Measurements from ENCODE around the gene FAM114A1. TPM values are rescaled to one million over a fixed set of nuclear protein-coding genes. Genes with fewer than 3 reads are reported as not detected.

FAM114A1 gene
- total RNA-seq, 4 donors from 2014 or later, result 36.9 to 85.9 (median 44.5) TPM

GRCh38 chr4:38858097-38858420 is 9.5 kb upstream of the FAM114A1 start:
- H3K4me1 ChIP-seq, result peaks cover 17% of the 10 kb centered on the region
- no peak for TF ChIP-seq CTCF (IDR thresholded peaks at IDR 0.05)
- TF ChIP-seq POLR2AphosphoS5 (IDR thresholded peaks at IDR 0.05), result no peak
- TF ChIP-seq EP300 (IDR thresholded peaks at IDR 0.05), result no peak
- TF ChIP-seq POLR2A (IDR thresholded peaks at IDR 0.05), result no peak
- no peak for DNase-seq (ENCODE audit: low spot score in 2 of 2)
- H3K36me3 ChIP-seq, result no peaks in the 10 kb centered on the region
- H3K9me3 ChIP-seq, result no peaks in the 10 kb centered on the region
- no peak overlapping the region for H3K4me3 ChIP-seq
- no peaks in the 10 kb centered on the region for H3K27me3 ChIP-seq
- WGBS, result 40% methylated on average over 3 of the region's 3 CpGs
- H3K27ac ChIP-seq, result peak overlapping the region; percentile 80

GRCh38 chr4:38859501-38859900 is 8.1 kb upstream of the FAM114A1 start:
- 97% methylated on average over 7 of the region's 7 CpGs for WGBS
- H3K9me3 ChIP-seq, result no peaks in the 10 kb centered on the region
- no peak for DNase-seq (ENCODE audit: low spot score in 2 of 2)
- H3K27ac ChIP-seq, result no peak overlapping the region
- TF ChIP-seq CTCF (IDR thresholded peaks at IDR 0.05) (no peak), EP300 (IDR thresholded peaks at IDR 0.05) (no peak), POLR2A (IDR thresholded peaks at IDR 0.05) (no peak), POLR2AphosphoS5 (IDR thresholded peaks at IDR 0.05) (no peak)
- no peak overlapping the region for H3K4me3 ChIP-seq
- H3K27me3 ChIP-seq, result no peaks in the 10 kb centered on the region
- peaks cover 17% of the 10 kb centered on the region for H3K4me1 ChIP-seq
- no peaks in the 10 kb centered on the region for H3K36me3 ChIP-seq

DNA sequence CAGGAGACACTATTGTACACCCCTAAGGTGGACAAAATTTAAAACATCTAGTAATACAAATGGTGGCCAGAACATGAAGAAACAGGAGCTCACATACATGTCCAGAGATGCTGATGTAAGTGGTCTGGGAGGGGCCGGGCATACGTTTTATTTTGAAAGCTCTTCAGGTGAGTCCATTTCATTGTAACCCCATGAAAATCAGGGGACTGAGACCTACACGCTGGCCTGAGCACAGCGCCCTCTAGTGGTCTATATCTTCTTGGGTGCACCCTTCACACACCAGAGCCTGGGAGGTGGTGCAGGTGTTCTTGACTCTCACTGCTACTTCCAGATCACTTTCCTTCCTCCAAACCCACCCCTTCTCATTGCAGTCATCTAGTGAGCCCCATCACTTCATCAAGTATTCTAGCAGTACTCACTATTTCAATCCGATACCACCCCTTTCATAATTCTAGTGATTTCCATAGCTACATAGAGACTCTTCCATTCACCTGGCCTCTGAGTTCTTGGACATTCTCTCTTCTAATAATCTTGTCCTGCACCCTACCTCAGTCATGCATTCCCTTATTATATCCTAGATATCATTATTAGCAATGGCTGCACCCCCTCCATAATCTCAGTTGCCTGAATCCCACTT is 6.7 kb upstream of the FAM114A1 start:
- TF ChIP-seq POLR2A (IDR thresholded peaks at IDR 0.05) (no peak), POLR2AphosphoS5 (IDR thresholded peaks at IDR 0.05) (no peak), CTCF (IDR thresholded peaks at IDR 0.05) (peak; percentile 10 to 69), EP300 (IDR thresholded peaks at IDR 0.05) (no peak)
- H3K4me3 ChIP-seq, result no peak overlapping the region
- H3K27me3 ChIP-seq, result no peaks in the 10 kb centered on the region
- no peaks in the 10 kb centered on the region for H3K36me3 ChIP-seq
- H3K4me1 ChIP-seq, result peaks cover 17% of the 10 kb centered on the region
- no peak overlapping the region for H3K27ac ChIP-seq
- 39% methylated on average over 5 of the region's 5 CpGs for WGBS
- H3K9me3 ChIP-seq, result no peaks in the 10 kb centered on the region
- DNase-seq (ENCODE audit: low spot score in 2 of 2), result no peak

GRCh38 chr4:38861791-38862190 is 5.8 kb upstream of the FAM114A1 start:
- H3K27ac ChIP-seq, result no peak overlapping the region
- 87% methylated on average over 4 of the region's 4 CpGs for WGBS
- peaks cover 15% of the 10 kb centered on the region for H3K4me1 ChIP-seq
- DNase-seq (ENCODE audit: low spot score in 2 of 2), result no peak
- H3K9me3 ChIP-seq, result no peaks in the 10 kb centered on the region
- H3K36me3 ChIP-seq, result no peaks in the 10 kb centered on the region
- TF ChIP-seq CTCF (IDR thresholded peaks at IDR 0.05), result no peak
- TF ChIP-seq POLR2AphosphoS5 (IDR thresholded peaks at IDR 0.05), result no peak
- TF ChIP-seq EP300 (IDR thresholded peaks at IDR 0.05), result no peak
- no peak for TF ChIP-seq POLR2A (IDR thresholded peaks at IDR 0.05)
- H3K27me3 ChIP-seq, result no peaks in the 10 kb centered on the region
- no peak overlapping the region for H3K4me3 ChIP-seq

DNA sequence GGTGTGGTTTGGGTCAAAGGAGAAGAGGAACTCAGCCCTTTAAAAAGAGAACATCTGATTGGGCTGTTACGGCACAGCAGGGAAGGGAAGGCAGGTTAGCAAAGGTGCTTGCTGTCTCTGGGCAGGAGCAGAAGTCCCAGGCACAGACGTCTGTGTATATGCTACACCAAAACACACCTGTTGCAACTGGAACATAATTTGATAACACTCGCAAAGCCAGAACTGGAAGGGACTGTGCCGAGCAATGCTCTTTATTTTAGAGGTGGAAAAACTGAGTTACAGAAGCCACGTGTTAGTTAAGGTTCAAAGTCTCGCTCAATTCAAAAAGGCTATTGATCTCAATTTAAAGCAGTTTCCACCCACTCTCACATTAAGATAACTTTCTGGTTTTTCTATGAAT is 2.2 kb upstream of the FAM114A1 start:
- peaks cover 30% of the 10 kb centered on the region for H3K4me1 ChIP-seq
- H3K9me3 ChIP-seq, result no peaks in the 10 kb centered on the region
- DNase-seq (ENCODE audit: low spot score in 2 of 2), result no peak
- TF ChIP-seq EP300 (IDR thresholded peaks at IDR 0.05) (no peak), POLR2AphosphoS5 (IDR thresholded peaks at IDR 0.05) (no peak), POLR2A (IDR thresholded peaks at IDR 0.05) (no peak), CTCF (IDR thresholded peaks at IDR 0.05) (no peak)
- no peaks in the 10 kb centered on the region for H3K27me3 ChIP-seq
- H3K27ac ChIP-seq, result no peak overlapping the region
- H3K4me3 ChIP-seq, result no peak overlapping the region
- no peaks in the 10 kb centered on the region for H3K36me3 ChIP-seq
- WGBS, result 54% methylated on average over 6 of the region's 6 CpGs
